H1 (cell line): ENCODE measurements around the gene KLHL40.

Experiments used
- ASH2L ChIP-seq: fragments of 200-600, 300-600 bp; sonication (generic); IDR thresholded peaks from one replicate; pipeline ENCODE4 v1.7.1; 2017; ENCODE audit warnings: low read length
- BCL11A ChIP-seq, 2 experiments: IDR thresholded peaks; one replicate each; pipeline ENCODE4 v1.6.1; 2011; ENCODE audit warnings: low read depth in 2 of 2, low read length in 2 of 2, mild to moderate bottlenecking in 2 of 2
- CREB1 ChIP-seq: IDR thresholded peaks from 2 replicates; pipeline ENCODE4 v1.6.1; 2012; ENCODE audit warnings: inconsistent platforms
- EZH2 ChIP-seq: fragments of 200-600 bp; sonication (generic); IDR thresholded peaks from 2 replicates; pipeline ENCODE4 v1.7.1; 2012; ENCODE audit warnings: low read depth, mild to moderate bottlenecking, moderate library complexity, low read length, inconsistent platforms; ENCODE audit not compliant: severe bottlenecking
- JUN ChIP-seq: IDR thresholded peaks from 2 replicates; pipeline ENCODE4 v1.6.1; 2011; ENCODE audit warnings: low read depth, mild to moderate bottlenecking, improper control_type of control experiment, low read length
- POLR2A ChIP-seq, 2 experiments: IDR thresholded peaks; 1 replicate in 1 of 2; 2 replicates in 1 of 2; pipeline ENCODE4 v1.6.1; 2011; ENCODE audit warnings: low read depth in 2 of 2, low read length in 2 of 2, mild to moderate bottlenecking in 2 of 2; ENCODE audit errors: control extremely low read depth in 1 of 2
- POLR2AphosphoS5 ChIP-seq: IDR thresholded peaks from 2 replicates; pipeline ENCODE4 v1.6.1; 2011; ENCODE audit warnings: low read depth, low read length
- POU5F1 ChIP-seq: IDR thresholded peaks from 2 replicates; pipeline ENCODE4 v1.6.1; 2011; ENCODE audit warnings: low read depth, mild to moderate bottlenecking, low read length, moderate library complexity
- SP4 ChIP-seq: IDR thresholded peaks from 2 replicates; pipeline ENCODE4 v1.6.1; 2012; ENCODE audit warnings: low read length, inconsistent platforms
- ZNF274 ChIP-seq: IDR thresholded peaks from 2 replicates; pipeline ENCODE4 v1.7.0; 2012; ENCODE audit warnings: low read length, borderline replicate concordance; ENCODE audit errors: extremely low read depth
- TF ChIP-seq, protein P1 (sequence below), 3 experiments: IDR thresholded peaks; 1 replicate in 2 of 3; 2 replicates in 1 of 3; pipeline versions ENCODE4 v1.5.1 to v1.6.1; 2011; ENCODE audit warnings: low read length in 3 of 3, mild to moderate bottlenecking in 3 of 3, inconsistent platforms in 2 of 3, low read depth in 1 of 3, moderate library complexity in 1 of 3; ENCODE audit not compliant: insufficient read depth in 1 of 3; ENCODE audit errors: control extremely low read depth in 1 of 3

DNA sequence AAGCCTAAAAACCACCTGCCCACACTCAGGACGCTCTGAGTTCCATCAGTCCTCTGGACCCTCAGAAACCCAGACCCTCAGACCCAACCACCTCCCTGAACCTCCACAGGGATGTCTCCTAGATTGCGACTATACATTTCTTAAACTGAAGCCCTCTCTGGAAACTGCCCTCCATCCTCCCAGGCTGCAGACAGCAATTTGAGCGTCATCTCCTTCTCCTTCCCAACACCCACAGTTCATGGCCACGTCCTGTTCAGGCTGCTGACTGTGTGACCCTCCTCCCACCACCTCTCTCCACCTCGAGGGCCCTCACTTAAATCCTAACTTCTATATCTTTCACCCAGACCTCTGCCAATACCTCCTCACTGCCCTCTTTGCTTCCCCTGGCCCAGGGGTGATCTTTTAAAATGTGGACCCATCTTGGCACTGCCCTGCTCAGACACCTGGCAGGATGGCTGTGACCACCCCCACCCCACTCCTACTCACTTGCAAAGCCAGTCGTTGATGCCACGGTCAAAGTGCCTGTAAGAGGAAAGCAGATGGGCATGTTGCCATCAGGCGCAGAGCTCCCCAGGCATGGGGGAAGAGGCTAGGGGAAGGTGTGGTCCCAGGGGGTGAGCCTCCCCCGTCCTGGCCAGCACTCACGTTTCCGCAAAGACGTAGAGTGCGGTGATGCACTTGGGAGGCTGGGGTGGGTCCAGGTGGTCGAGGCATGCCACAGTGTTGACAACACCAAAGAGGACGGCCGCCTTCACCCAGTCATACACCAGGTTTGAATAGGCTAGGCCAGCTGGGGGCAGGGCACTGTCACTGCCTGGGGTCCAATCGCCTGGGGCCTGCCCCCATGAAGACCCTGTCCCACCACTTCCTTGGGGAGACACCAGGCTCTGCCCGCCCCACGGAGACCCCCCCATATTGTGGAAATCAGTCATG is 11.3 kb downstream of the KLHL40 start:
- no peak for TF ChIP-seq JUN
- TF ChIP-seq, protein P1, sequence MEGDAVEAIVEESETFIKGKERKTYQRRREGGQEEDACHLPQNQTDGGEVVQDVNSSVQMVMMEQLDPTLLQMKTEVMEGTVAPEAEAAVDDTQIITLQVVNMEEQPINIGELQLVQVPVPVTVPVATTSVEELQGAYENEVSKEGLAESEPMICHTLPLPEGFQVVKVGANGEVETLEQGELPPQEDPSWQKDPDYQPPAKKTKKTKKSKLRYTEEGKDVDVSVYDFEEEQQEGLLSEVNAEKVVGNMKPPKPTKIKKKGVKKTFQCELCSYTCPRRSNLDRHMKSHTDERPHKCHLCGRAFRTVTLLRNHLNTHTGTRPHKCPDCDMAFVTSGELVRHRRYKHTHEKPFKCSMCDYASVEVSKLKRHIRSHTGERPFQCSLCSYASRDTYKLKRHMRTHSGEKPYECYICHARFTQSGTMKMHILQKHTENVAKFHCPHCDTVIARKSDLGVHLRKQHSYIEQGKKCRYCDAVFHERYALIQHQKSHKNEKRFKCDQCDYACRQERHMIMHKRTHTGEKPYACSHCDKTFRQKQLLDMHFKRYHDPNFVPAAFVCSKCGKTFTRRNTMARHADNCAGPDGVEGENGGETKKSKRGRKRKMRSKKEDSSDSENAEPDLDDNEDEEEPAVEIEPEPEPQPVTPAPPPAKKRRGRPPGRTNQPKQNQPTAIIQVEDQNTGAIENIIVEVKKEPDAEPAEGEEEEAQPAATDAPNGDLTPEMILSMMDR (IDR thresholded peaks at IDR 0.05; ENCODE audit: control extremely low read depth in 1 of 3, insufficient read depth in 1 of 3, low read depth in 1 of 3, low read length in 3 of 3) = no peak
- no peak for TF ChIP-seq CREB1
- no peak for TF ChIP-seq BCL11A (IDR thresholded peaks at IDR 0.05; ENCODE audit: low read depth in 2 of 2, low read length in 2 of 2)
- TF ChIP-seq POLR2A (IDR thresholded peaks at IDR 0.05; ENCODE audit: control extremely low read depth in 1 of 2, low read depth in 2 of 2, low read length in 2 of 2) = no peak
- TF ChIP-seq POLR2AphosphoS5 = no peak
- TF ChIP-seq EZH2 = no peak
- TF ChIP-seq POU5F1 = no peak
- no peak for TF ChIP-seq ZNF274
- TF ChIP-seq SP4 = no peak
- TF ChIP-seq ASH2L = no peak
